HepG2 (cell line): ENCODE measurements around the gene AGTRAP. TPM values are rescaled to one million over a fixed set of nuclear protein-coding genes. Genes with fewer than 3 reads are reported as not detected.

Source experiments
- ATAC-seq: fragments of 200-7000 bp; cut with Tn5 transposase; 3 replicates; pipeline ENCODE4 v1.9.1; 2020; ENCODE audit warnings: mild to moderate bottlenecking, moderate library complexity
- BruUV-seq: library from RNA; stranded (reverse); fragments of 400-500 nt; replicated peaks from 2 replicates; lab custom pipeline; 2021; lab: Mats Ljungman, UMichigan
- CTCF ChIA-PET: fragments of 300-600 bp; formaldehyde crosslinking; extraction: SDS; loops from one replicate; lab custom pipeline; 2021; ENCODE audit warnings: low total read pairs, inconsistent platforms, low intra/inter-chr PET ratio; lab: Yijun Ruan, JAX
- POLR2A ChIA-PET: fragments of 350-600 bp; sonication (Branson Sonifier 250); formaldehyde crosslinking; loops from one replicate; lab custom pipeline; 2020; ENCODE audit warnings: antibody characterized with exemption, inconsistent platforms; lab: Yijun Ruan, JAX
- DNase-seq: peaks from one replicate; pipeline ENCODE4 v3.0.0-alpha.2; 2015; ENCODE audit warnings: low spot score
- FAIRE-seq: peaks from 3 replicates; lab custom pipeline; 2011; peaks lifted over from hg19 to GRCh38; lab: Jason Lieb, UNC
- H2AFZ ChIP-seq: one replicate; pipeline ENCODE4 v1.6.1; 2011; ENCODE audit warnings: low read length, inconsistent platforms
- H3K27ac ChIP-seq: fragments of 300-600 bp; 3 replicates; pipeline ENCODE4 v1.8.0; 2011; ENCODE audit warnings: mixed run types, mild to moderate bottlenecking, mixed read lengths, low read length, inconsistent platforms; ENCODE audit not compliant: insufficient read depth; ENCODE audit errors: extremely low read length
- H3K27me3 ChIP-seq, 2 experiments: fragments of 200-600 bp in 1 of 2; 2 replicates in 1 of 2; 3 replicates in 1 of 2; pipeline versions ENCODE4 v1.6.0 to v1.8.0; 2011; ENCODE audit warnings: low read length in 2 of 2, mild to moderate bottlenecking in 2 of 2, moderate library complexity in 2 of 2, inconsistent platforms in 1 of 2; ENCODE audit not compliant: insufficient read depth in 2 of 2, control insufficient read depth in 1 of 2
- H3K36me3 ChIP-seq, 2 experiments: fragments of 200-600 bp in 1 of 2; replicated peaks in 1 of 2; 2 replicates in 1 of 2; 3 replicates in 1 of 2; pipeline versions ENCODE4 v1.5.1 to v1.8.0; 2011; ENCODE audit warnings: low read length in 2 of 2, inconsistent platforms in 1 of 2; ENCODE audit not compliant: insufficient read depth in 2 of 2, control insufficient read depth in 1 of 2
- H3K4me1 ChIP-seq: 2 replicates; pipeline ENCODE4 v1.5.1; 2012; ENCODE audit warnings: low read length, inconsistent platforms; ENCODE audit not compliant: insufficient read depth
- H3K4me2 ChIP-seq: 2 replicates; pipeline ENCODE4 v1.6.0; 2011; ENCODE audit warnings: low read depth, low read length, inconsistent platforms
- H3K4me3 ChIP-seq, 3 experiments: fragments of 200-600 bp in 1 of 3; sonication (generic), shearing (Covaris generic) in 1 of 3; replicated peaks in 1 of 3; 2 replicates each; pipeline ENCODE4 v1.5.1; 2011 to 2016; ENCODE audit warnings: low read length in 3 of 3, inconsistent platforms in 2 of 3, low read depth in 2 of 3, mild to moderate bottlenecking in 2 of 3, control low read depth in 1 of 3, mixed read lengths in 1 of 3; ENCODE audit not compliant: insufficient read depth in 1 of 3
- H3K79me2 ChIP-seq: one replicate; pipeline ENCODE4 v1.6.1; 2011; ENCODE audit warnings: low read length, inconsistent platforms; ENCODE audit not compliant: insufficient read depth
- H3K9ac ChIP-seq: 2 replicates; pipeline ENCODE4 v1.6.0; 2011; ENCODE audit warnings: mild to moderate bottlenecking, low read depth, low read length, inconsistent platforms; ENCODE audit not compliant: insufficient read depth
- H3K9me3 ChIP-seq: 2 replicates; pipeline ENCODE4 v1.5.1; 2012; ENCODE audit warnings: mild to moderate bottlenecking, low read length
- H4K20me1 ChIP-seq: 2 replicates; pipeline ENCODE4 v1.6.0; 2011; ENCODE audit warnings: inconsistent platforms, mild to moderate bottlenecking, low read length, moderate library complexity; ENCODE audit not compliant: insufficient read depth
- AGO2 ChIP-seq: fragments of 200-400 bp; formaldehyde crosslinking; optimal IDR thresholded peaks from 2 replicates; pipeline ENCODE3; 2017; ENCODE audit warnings: mild to moderate bottlenecking, low read depth, low read length, moderate library complexity
- HNRNPH1 ChIP-seq: fragments of 200-400 bp; formaldehyde crosslinking; optimal IDR thresholded peaks from 2 replicates; pipeline ENCODE3; 2017; ENCODE audit warnings: mild to moderate bottlenecking, low read depth, low read length
- NFIB ChIP-seq: sonication (generic); formaldehyde crosslinking; IDR thresholded peaks from 2 replicates; pipeline ENCODE4 v1.9.0; 2021; ENCODE audit warnings: missing genetic modification reagents, mild to moderate bottlenecking, borderline replicate concordance
- PPARG ChIP-seq: conservative IDR thresholded peaks from 2 replicates; pipeline ENCODE4 v1.6.1; 2016; ENCODE audit warnings: missing biosample characterization, missing genetic modification reagents
- SOX13 ChIP-seq, 3 experiments: fragments of 450-650 bp in 1 of 3; sonication (generic) in 1 of 3; formaldehyde crosslinking in 1 of 3; IDR thresholded peaks in 2 of 3; conservative IDR thresholded peaks in 1 of 3; 2 replicates each; pipeline versions ENCODE4 v1.5.0 to v1.6.1; 2016 to 2020; ENCODE audit warnings: antibody characterized with exemption in 1 of 3, mild to moderate bottlenecking in 1 of 3, missing compliant biosample characterization in 1 of 3, missing genetic modification reagents in 1 of 3, moderate library complexity in 1 of 3
- ZNF614 ChIP-seq: IDR thresholded peaks from 2 replicates; pipeline ENCODE4 v1.6.1; 2018; ENCODE audit warnings: missing biosample characterization, missing genetic modification reagents, inconsistent platforms, borderline replicate concordance
- WGBS: methylation state at CpG from one replicate; pipeline ENCODE4 v1.1.6; 2017; ENCODE audit warnings: low lambda C conversion rate; 5-methylcytosine and 5-hydroxymethylcytosine counted together
- in situ Hi-C: cut with HindIII; loops from 2 replicates; pipeline ENCODE4 v1.10.0; 2017; ENCODE audit warnings: low pct_unique_long_range_greater_than_20kb; ENCODE audit not compliant: extremely low pct_ligation_motif_present
- intact Hi-C: fragments of 100-400 bp; cut with micrococcal nuclease; formaldehyde crosslinking; loops from one replicate; pipeline ENCODE4 v1.10.0; 2022; ENCODE audit not compliant: unreplicated experiment
- polyA plus RNA-seq, 8 experiments: library from polyadenylated mRNA; depleted of rRNA in 3 of 8; stranded (reverse) in 7 of 8; unstranded in 1 of 8; fragments of >200 nt; fragmentation: Illumina TruSeq in 4 of 8; extraction: Trizol in 4 of 8; gene quantifications; 2 replicates each; pipeline versions ENCODE4 v1.2.1 to v1.2.3, GENCODE V29; 2011 to 2016; ENCODE audit warnings: low read depth in 4 of 8, missing spikeins in 1 of 8, mixed read lengths in 1 of 8; ENCODE audit not compliant: insufficient read depth in 1 of 8
- total RNA-seq, 5 experiments: library from RNA; depleted of rRNA; stranded (reverse); fragments of >200 nt; fragmentation: Illumina TruSeq; extraction: Trizol; gene quantifications; 2 replicates each; pipeline ENCODE4 v1.2.3, GENCODE V29; 2016; ENCODE audit warnings: low read depth in 1 of 5
- TF ChIP-seq, protein P1 (sequence below): sonication (generic); formaldehyde crosslinking; IDR thresholded peaks from 2 replicates; pipeline ENCODE4 v1.5.0; 2020; ENCODE audit warnings: missing genetic modification reagents
- TF ChIP-seq, protein P2 (sequence below): sonication (generic); formaldehyde crosslinking; IDR thresholded peaks from 2 replicates; pipeline ENCODE4 v1.5.0; 2020; ENCODE audit warnings: missing genetic modification reagents
- TF ChIP-seq, protein P3 (sequence below): sonication (generic); formaldehyde crosslinking; IDR thresholded peaks from 2 replicates; pipeline ENCODE4 v1.5.0; 2020; ENCODE audit warnings: missing genetic modification reagents
- TF ChIP-seq, protein P4 (sequence below): sonication (generic); formaldehyde crosslinking; IDR thresholded peaks from 2 replicates; pipeline ENCODE4 v1.4.0; 2020; ENCODE audit warnings: mild to moderate bottlenecking, low read depth, missing genetic modification reagents

The AGTRAP gene
- total and polyA plus RNA-seq, 2 of the 13 experiments (the other 11 are each of a cell fraction or from before 2014, with no cell fraction given) = 28.3 to 32.0 TPM

DNA sequence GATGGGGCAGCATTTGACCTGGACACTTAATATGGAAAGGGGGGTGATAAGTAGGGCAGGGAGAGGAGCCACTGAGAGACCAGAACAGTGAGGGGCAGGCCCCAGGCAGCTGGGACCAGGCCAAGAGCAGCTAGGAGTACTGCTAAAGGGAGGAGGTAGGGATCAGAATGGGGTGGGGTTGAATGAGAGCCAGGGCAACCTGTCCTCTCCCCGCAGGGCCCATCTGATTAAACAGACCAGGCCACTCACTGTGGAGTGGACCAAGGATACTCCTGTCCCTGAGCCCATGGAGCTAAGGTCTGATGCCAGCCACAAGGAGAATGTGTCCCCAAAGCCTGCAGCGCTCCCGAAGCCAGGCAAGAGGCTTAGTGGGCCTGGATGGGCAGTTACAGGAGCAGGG is 28.2 kb downstream of the AGTRAP start:
- Histone ChIP-seq H2AFZ (no peak overlapping the region), H3K79me2 (no peaks in the 10 kb centered on the region), H3K9me3 (no peaks in the 10 kb centered on the region), H3K36me3 (no peaks in the 10 kb centered on the region), H3K4me2 (no peak overlapping the region), H3K27me3 (peaks cover 17 to 55% of the 10 kb centered on the region in 2 experiments; a peak in 4 of 5 replicates), H3K4me1 (peaks cover 11% of the 10 kb centered on the region; the same call in 1 of the 2 replicates), H3K4me3 (no peak overlapping the region)
- in situ Hi-C loops (no loop called here), intact Hi-C loops (no loop called here)
- ChIA-PET POLR2A (no interaction called here), CTCF (no interaction called here)
- no peak for DNase-seq
- TF ChIP-seq AGO2 (no peak), ZNF614 (CRISPR knock-in tag) (no peak), SOX13 (IDR thresholded peaks at IDR 0.05) (no peak), SOX13 (CRISPR knock-in tag; conservative IDR thresholded peaks at IDR 0.05 in 1 of 2, IDR thresholded peaks at IDR 0.05 in 1 of 2) (no peak)
- TF ChIP-seq, protein P1, sequence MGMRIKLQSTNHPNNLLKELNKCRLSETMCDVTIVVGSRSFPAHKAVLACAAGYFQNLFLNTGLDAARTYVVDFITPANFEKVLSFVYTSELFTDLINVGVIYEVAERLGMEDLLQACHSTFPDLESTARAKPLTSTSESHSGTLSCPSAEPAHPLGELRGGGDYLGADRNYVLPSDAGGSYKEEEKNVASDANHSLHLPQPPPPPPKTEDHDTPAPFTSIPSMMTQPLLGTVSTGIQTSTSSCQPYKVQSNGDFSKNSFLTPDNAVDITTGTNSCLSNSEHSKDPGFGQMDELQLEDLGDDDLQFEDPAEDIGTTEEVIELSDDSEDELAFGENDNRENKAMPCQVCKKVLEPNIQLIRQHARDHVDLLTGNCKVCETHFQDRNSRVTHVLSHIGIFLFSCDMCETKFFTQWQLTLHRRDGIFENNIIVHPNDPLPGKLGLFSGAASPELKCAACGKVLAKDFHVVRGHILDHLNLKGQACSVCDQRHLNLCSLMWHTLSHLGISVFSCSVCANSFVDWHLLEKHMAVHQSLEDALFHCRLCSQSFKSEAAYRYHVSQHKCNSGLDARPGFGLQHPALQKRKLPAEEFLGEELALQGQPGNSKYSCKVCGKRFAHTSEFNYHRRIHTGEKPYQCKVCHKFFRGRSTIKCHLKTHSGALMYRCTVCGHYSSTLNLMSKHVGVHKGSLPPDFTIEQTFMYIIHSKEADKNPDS (CRISPR knock-in tag) = no peak
- TF ChIP-seq, all 625 proteins: peak for 0
- Histone ChIP-seq H3K9ac (no peak overlapping the region), H3K27ac (no peak overlapping the region), H4K20me1 (no peaks in the 10 kb centered on the region)
- ATAC-seq (no peak; the same call in 2 of the 3 replicates), FAIRE-seq (no peak)
- 44% methylated on average over 1 of the region's 3 CpGs for WGBS
- no TSS peak for BruUV-seq

DNA sequence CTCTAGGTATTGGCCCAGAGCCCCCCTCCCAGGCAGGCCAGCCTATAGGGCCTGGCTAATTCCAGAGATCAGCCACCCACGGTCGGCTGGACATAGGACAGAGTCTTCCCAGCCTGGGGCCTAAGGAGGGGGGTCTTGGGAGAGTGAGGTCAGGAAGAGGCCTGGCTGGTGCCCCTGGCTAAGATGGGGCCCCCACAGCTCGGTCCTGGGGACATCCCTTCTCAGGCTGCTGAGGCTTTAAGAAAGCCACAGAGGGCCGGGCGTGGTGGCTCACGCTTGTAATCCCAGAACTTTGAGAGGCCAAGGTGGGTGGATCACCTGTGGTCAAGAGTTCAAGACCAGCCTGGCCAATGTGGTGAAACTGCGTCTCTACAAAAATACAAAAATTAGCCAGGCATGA is 28.6 kb downstream of the AGTRAP start:
- in situ Hi-C loops = no loop called here
- BruUV-seq = no TSS peak
- CTCF ChIA-PET = no interaction called here
- WGBS = 17% methylated on average over 1 of the region's 7 CpGs
- no peak overlapping the region for H3K4me2 ChIP-seq
- POLR2A ChIA-PET = no interaction called here
- no peak overlapping the region for H2AFZ ChIP-seq
- H4K20me1 ChIP-seq = no peaks in the 10 kb centered on the region
- H3K9me3 ChIP-seq = no peaks in the 10 kb centered on the region
- FAIRE-seq (no peak), ATAC-seq (no peak), DNase-seq (no peak)
- no peak overlapping the region for H3K9ac ChIP-seq
- intact Hi-C loops = no loop called here
- H3K36me3 ChIP-seq = no peaks in the 10 kb centered on the region
- H3K4me1 ChIP-seq = peaks cover 11% of the 10 kb centered on the region; the same call in 1 of the 2 replicates
- H3K27me3 ChIP-seq = peaks cover 17 to 55% of the 10 kb centered on the region in 2 experiments; a peak in 4 of 5 replicates
- no peak overlapping the region for H3K27ac ChIP-seq
- H3K79me2 ChIP-seq = no peaks in the 10 kb centered on the region
- H3K4me3 ChIP-seq = no peak overlapping the region
- TF ChIP-seq, protein P2, sequence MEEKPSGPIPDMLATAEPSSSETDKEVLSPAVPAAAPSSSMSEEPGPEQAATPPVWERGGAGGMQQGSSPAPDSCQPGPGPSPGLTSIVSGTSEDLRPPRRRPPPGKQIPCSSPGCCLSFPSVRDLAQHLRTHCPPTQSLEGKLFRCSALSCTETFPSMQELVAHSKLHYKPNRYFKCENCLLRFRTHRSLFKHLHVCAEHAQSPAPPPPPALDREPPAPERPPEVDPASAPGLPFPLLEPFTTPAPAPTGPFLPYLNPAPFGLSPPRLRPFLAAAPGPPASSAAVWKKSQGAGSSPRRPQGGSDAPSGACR (CRISPR knock-in tag) = no peak
- no peak for TF ChIP-seq HNRNPH1
- TF ChIP-seq, protein P3, sequence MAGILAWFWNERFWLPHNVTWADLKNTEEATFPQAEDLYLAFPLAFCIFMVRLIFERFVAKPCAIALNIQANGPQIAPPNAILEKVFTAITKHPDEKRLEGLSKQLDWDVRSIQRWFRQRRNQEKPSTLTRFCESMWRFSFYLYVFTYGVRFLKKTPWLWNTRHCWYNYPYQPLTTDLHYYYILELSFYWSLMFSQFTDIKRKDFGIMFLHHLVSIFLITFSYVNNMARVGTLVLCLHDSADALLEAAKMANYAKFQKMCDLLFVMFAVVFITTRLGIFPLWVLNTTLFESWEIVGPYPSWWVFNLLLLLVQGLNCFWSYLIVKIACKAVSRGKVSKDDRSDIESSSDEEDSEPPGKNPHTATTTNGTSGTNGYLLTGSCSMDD (CRISPR knock-in tag) = no peak
- TF ChIP-seq, protein P4, sequence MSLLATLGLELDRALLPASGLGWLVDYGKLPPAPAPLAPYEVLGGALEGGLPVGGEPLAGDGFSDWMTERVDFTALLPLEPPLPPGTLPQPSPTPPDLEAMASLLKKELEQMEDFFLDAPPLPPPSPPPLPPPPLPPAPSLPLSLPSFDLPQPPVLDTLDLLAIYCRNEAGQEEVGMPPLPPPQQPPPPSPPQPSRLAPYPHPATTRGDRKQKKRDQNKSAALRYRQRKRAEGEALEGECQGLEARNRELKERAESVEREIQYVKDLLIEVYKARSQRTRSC (CRISPR knock-in tag) = no peak
- TF ChIP-seq PPARG (CRISPR knock-in tag) = no peak
- no peak for TF ChIP-seq NFIB
